NCI-H69 (cell line): Measurements from ENCODE around the gene IQSEC3.
A peak's percentile ranks its signal among the peaks of the same experiment; 100 is the strongest.

ENCODE experiments used
- DNase-seq: peaks from one replicate; lab custom pipeline; 2025; lab: John Stamatoyannopoulos, UW

The IQSEC3 gene

DNA sequence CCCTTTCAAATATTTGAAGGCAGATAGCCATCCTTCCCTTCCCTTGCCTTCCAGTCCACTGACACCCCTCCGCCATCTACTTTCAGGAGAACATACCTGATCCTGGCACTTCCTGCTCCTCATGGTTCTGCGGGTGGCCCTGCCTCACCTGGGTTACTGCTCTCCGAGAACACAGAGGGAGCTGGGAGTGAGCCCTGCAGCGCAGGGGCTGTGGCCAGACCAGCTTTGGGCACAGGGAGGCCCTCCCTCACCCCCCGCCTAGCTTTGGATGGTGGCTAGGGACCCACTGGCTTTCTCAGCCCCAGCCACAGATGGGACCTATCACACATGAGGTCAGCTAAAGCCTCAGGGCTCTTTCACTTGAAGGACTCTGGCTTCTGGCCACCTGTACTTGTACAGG is 12.4 kb downstream of the IQSEC3 start:
- peak; percentile 63 for DNase-seq

GRCh38 chr12:80681-81190 is 14.2 kb downstream of the IQSEC3 start:
- DNase-seq = no peak

DNA sequence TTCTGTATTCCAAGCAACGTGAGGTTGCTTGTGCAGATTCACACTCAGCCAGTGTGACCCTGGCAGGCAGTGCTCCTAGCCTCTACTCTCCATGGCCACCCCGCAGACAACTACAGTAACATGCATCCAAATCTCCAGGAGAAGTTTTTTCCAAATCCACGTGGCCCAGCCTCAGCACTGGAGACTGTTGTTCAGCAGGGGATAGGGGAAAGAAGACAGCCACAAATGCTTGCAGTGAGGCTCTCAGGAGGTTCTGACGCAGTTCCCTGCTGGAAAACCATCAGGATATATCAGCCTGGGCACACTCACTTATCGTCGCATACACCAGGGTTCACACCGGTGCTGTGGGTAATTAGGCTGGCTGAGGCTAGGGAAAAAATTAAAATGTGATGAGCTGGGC is 16.2 kb downstream of the IQSEC3 start:
- no peak for DNase-seq

- peak; percentile 99 for DNase-seq
Measured at GRCh38 chr12:84056-84455, 17.5 kb downstream of the IQSEC3 start.

DNA sequence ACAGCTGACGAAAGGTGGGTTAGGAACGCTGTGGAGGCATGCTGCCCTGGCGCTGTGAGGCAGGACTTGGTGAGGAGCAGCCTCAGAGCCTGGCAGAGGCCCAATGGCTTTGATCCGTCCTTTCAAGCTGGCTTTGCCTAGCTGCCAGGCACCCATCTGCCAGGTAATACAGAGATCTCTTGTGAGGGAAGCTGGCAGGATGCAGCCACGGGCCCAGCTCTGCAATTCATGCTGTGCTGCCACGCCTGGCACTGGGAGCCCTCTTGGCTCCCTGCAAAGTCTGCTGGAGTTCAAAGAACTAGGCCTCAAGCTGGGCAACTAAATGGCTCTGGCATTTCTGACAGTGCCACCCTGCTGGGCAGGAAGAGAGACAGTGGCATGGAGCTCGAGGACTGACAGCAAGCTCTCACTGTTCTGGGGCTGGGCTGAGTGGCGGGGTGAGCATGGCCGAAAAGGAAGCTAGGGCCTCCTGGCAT is 18.7 kb downstream of the IQSEC3 start:
- DNase-seq = peak; percentile 98

GRCh38 chr12:87315-87714 is 20.7 kb downstream of the IQSEC3 start:
- peak; percentile 46 for DNase-seq

DNA sequence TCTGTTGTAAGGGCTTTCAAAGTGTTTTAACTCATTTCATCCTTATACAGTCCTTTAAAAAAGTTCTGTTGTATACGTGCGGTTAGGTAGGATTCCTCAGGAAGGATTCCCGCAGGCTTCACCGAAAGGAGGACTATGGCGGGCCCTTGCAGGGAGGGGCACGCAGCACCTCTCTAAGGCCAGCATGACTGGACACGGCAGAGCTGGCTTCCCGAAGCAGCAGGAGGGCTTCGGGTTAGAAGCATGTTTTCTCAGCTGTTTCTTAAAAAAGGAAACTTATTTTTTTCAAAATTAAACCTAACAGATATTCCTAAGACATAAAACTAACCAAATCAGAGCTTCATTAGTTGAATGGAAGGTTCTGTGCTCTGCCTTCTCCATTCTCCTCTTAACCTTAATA is 21.3 kb downstream of the IQSEC3 start:
- DNase-seq = no peak

DNA sequence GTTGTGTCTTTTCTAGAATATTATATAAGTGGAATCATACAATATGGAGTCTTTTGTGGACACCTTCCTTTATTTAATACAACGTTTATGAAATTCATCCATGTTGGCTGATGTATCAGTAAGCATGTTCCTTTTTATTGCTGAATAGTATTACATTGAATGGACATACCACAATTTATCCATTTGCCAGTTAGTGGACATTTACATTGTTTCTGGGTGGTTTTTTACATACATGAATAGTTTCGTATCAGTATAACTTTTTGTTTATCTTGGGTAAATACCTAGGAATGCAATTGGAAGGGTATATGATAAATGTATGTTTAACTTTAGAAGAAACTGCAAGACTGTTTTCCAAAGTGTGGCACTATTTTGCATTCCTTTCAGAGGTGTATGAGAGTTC is 23.1 kb downstream of the IQSEC3 start:
- DNase-seq = no peak

- DNase-seq = no peak
Measured at GRCh38 chr12:91213-91612, 24.6 kb downstream of the IQSEC3 start.

DNA sequence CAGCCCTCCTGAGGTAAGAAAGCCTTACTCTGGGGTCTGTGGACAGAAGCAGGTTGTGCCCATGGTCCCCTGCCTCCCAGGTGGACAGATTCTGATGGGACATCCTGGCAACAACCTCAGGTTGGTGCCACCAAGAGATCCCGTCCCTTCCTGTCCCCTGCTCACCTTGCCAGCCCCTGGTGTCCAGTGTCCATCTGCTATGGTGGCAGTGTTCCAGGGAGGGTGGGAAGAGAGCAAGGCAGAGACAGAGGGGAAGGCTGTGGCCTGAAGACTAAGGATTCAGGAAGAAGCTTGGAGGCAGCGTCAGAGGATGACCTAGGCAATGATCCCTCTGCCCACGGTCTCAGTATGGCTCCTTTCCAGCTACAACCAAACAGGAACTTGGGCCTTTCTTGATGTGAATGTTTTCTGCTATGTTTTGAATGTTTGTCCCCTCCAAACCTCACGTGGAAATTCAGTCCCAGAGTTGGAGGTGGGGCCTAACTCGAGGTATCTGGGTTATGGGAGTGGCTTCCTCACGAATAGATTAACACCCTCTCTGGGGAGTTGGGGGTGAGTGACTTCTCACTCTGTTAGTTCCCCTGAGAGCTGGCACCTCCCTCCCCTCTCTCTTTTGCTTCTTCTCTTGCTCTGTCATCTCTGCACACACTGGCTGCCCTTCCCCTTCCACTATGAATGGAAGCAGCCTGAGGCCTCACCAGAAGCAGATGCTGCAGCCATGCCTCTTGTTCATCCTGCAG is 26.9 kb downstream of the IQSEC3 start:
- no peak for DNase-seq

- no peak for DNase-seq
Measured at GRCh38 chr12:96543-96942, 30.0 kb downstream of the IQSEC3 start.

DNA sequence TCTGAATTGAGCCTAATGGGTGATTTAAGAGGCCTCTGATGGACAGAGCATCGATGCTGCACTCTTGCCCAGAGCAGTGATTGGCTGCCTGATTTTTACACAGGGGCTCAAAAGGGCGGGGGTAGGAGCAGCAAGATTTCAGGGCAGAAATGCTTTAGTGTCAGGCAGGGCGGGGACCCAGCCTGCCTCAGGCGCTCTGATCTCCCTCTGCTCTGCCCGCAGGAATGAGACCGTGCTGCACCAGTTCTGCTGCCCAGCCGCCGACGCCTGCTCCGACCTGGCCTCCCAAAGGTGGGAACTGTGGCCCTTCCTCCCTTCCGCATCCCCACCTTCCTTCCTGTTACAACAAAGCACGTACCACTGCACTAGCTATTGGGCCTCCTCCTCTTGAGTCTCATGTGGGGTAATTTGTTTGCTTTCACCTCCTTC is 32.4 kb downstream of the IQSEC3 start:
- DNase-seq = no peak

DNA sequence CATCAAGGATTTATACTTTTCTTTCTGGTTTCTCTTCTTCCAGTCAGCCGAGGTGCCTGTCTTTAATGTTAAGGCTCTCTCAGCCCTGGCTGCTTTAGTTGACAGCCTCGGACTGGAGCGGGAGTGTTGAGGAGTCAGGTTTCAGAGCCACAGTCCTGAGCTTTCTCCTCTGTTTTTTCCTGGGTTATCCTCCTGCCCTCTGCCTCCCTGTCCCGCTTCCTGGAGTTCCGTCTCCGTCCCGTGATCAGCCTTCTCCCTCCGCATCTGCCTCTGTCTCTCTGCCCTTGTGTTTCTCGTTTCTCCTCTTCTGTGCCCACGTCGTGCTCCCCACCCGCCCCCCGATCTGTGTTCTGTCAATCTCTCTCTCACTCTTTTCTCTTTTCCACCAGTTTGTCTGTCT is 33.0 kb downstream of the IQSEC3 start:
- DNase-seq = no peak

DNA sequence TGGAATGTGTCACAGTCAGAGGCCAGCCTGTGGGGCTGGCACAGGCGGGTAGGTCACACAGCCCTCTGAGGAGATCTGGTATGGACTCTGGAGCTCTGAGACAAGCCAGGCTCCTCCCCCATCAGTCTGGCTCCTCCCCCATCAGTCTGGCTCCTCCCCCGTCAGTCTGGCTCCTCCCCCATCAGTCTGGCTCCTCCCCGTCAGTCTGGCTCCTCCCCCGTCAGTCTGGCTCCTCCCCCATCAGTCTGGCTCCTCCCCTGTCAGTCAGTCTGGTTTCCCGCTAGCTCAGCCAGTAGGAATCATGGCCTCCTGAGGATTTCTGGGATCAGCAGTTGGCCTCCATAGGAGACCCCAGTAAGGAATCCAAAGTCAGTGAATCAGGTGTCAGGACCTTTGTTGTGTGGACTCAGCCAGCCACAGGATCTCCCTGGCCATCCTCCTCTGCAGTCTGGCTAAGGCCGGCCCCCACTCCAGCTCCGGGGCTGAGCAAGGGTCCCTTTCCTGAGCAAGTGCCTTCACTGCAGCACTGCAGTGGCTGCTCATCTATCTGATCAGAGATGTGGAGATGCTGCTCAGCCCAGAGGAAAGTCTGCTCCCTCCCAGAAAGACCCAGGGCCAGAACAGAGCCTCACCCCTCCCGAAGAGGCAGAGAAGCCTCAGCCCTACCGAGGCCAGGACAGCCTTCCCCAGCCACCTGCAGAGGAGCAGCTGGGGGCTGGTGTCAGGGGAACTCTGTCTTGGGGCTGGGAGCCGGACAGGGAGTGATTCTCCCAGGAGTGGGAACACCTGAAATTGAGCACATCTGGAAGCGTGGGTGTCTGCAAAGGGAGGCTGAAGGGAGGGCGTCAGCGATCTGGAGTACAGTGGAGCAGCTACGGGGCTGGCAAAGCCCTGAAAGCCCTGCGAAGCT is 35.7 kb downstream of the IQSEC3 start:
- DNase-seq = peak; percentile 73

DNA sequence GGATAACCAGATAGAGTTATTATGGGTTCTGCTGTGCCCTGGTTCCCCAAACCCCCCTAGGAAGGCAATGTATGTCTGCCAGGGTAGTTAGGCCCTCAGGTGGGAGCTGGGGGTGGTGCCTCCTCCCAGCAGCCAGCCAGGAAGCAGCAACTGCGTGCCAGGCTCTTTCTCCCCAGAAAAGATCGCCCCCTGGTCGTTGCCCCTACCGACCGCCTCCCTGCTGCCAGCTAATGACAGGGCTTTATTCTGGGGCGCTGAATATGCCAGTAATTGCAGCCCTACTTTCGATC is 36.3 kb downstream of the IQSEC3 start:
- DNase-seq = no peak

GRCh38 chr12:103169-103981 is 36.8 kb downstream of the IQSEC3 start:
- DNase-seq = peak; percentile 99

DNA sequence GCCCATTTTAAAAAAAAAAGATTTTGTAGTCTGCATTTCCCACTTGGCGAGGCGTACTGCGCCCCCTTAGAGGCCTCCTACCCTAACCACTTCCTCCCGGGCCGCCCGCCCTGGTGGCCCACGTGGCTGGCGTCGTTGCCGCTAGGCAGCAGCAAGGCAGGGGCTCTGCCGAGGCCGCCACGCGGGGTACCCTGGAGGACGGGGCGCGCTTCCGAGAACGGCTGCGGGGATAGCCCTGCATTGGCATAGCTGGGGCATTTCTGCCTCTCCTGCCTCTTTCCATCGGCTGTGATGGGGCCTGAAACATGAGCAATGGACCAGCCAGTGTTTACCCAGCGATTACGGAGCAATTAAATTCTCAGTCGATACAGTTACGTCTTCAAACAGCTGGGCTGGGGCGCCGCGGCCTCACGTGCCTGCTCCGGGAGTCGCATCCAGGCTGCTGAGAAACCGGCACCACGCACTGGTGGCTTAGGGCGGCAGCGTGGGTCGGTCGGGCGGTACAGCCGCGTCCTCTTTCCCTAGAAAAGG is 38.0 kb downstream of the IQSEC3 start:
- DNase-seq = peak; percentile 98

GRCh38 chr12:105696-106095 is 39.1 kb downstream of the IQSEC3 start:
- DNase-seq = peak; percentile 55

- DNase-seq = peak; percentile 91
Measured at GRCh38 chr12:106118-106591, 39.6 kb downstream of the IQSEC3 start.

DNA sequence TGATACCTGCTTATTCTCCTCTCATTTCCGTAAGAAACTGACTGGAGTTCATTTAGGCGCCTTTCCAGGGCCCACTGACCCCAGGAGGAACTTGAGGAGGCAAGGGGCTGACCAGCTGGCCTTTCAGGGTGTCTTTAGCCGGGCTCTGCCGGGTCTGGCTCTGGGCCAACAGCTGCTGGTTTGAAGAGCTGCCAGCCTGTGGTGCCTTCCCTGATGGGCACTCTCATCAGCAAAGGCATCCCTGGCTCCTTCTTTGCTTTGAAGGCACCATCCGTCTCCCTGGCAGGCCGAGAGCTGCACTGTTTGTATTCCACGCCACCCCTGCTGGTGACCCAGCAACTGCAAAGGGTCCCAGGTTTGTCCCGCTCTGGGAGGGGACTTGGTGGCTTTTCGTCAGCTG is 42.0 kb downstream of the IQSEC3 start:
- peak; percentile 78 for DNase-seq

DNA sequence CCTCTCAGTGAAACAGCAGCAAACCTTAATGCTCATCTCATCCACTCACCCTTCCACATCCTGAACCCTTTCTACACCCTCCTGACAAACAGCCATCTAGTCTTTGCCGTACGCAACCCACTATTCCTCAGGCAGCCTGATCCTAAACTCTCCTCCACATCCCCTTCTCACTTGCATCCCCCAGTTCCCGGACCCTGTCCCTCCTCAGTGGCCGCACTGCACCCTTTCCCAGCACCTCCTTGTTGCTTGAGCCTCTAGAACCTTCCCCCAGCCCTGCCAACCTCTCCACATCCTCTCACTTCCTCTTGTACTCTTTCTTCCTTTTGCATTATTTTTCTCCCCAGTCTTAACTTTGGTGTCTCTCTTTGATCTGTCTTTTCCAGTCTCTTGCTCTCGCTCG is 42.9 kb downstream of the IQSEC3 start:
- DNase-seq = no peak

DNA sequence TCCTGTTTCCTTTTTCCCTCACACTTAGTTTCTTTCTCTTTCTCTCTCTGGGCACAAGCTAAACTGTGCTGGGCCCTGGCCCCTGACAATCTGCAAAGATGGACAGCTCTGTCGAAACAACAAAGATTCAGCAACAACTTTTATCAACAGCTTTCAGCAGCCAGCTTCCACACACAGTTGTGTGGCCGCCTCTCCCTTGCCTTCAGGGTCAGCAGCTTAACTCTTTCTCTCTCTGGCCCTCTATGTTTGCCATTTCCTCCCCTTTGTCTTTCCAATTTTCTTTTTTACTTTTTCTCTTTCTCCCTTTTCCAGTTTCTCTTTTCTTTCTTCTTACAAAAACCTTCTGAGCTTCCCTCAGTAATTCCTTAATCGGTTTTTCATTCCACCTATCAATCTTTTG is 43.3 kb downstream of the IQSEC3 start:
- no peak for DNase-seq
